Middle frontal gyrus (tissue), 1 donor: ENCODE measurements around the gene DERA.
"Not testable (repeated sequence)": the region's sequence is repeated elsewhere in the genome, so short reads cannot be mapped to it uniquely, and the experiment has no call there.

ENCODE experiments used
- DNase-seq: peaks from one replicate; pipeline ENCODE4 v3.0.0-alpha.2; 2015; ENCODE audit warnings: low spot score; ENCODE audit errors: extremely low spot score

DERA gene

DNA sequence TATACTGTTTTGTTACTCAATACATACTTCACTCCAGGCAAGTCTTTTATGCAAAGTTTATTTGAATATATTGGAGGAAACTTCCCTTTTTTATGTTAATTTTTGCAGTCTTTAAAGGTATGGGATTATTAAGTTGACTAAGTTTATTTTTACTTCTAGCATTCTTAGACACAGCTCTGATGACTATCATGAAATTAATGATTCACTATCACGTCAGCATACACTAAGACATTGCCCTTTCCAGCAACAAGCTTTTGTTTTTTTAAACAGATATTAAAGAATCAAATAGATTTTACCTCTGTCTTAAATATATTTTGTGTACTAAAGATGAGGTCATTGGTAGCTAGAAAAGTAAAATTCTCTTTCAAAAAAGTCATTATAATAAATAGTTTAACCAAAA is 52.1 kb downstream of the DERA start:
- no peak for DNase-seq

DNA sequence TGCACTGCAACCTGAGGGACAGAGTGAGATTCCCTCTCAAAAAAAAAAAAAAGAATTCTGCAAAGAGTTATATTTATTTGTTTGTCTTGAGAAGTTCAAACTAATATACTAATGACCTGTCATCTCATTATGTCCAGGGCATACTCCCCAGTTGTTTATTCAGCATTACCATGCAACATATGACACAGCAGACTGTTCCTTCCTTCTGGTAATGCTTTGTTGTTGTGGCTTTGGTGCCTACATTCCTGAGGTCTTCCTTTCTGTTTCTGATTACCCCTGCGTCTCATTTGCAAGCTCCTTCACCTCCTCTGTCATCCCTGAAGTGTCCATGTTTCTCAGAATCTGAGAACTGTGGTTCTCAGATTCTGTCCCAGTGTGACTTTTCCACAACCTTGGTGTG is 55.3 kb downstream of the DERA start:
- DNase-seq = no peak

DNA sequence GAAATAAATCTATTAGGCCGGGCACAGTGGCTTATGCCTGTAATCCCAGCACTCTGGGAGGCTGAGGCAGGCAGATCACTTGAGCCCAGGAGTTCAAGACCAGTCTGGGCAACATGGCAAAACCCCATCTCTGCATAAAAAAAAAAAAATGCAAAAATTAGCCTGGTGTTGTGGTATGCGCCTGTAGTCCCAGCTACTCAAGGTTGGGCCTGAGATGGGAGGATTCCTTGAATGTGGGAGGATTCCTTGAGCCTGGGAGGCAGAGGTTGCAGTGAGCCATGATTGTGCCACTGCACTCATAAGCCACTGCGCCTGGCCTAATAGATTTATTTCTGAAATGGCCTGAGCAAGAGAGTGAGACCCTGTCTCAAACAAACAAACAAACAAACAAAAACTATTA is 55.9 kb downstream of the DERA start:
- not testable (repeated sequence) for DNase-seq

GRCh38 chr12:15971211-15971610 is 60.1 kb downstream of the DERA start:
- no peak for DNase-seq

DNA sequence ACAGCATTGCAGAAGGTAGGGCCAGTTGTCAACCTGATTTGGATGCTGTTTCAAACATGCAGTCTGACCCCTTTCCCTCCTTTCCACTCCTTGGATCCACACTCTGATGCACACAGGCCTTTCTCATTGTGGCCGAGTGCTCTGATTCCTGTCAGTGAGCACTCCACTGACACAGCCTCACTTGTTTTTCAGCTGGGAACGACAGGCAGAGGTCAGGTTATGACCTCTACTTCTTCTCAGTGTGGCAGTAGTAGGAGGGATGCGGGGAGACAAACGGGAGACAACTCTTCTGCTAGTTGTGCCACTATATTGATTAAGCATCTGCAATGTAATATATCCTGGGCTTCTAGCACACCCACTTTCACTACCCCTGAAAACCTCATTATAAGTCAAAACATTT is 61.8 kb downstream of the DERA start:
- DNase-seq = no peak

DNA sequence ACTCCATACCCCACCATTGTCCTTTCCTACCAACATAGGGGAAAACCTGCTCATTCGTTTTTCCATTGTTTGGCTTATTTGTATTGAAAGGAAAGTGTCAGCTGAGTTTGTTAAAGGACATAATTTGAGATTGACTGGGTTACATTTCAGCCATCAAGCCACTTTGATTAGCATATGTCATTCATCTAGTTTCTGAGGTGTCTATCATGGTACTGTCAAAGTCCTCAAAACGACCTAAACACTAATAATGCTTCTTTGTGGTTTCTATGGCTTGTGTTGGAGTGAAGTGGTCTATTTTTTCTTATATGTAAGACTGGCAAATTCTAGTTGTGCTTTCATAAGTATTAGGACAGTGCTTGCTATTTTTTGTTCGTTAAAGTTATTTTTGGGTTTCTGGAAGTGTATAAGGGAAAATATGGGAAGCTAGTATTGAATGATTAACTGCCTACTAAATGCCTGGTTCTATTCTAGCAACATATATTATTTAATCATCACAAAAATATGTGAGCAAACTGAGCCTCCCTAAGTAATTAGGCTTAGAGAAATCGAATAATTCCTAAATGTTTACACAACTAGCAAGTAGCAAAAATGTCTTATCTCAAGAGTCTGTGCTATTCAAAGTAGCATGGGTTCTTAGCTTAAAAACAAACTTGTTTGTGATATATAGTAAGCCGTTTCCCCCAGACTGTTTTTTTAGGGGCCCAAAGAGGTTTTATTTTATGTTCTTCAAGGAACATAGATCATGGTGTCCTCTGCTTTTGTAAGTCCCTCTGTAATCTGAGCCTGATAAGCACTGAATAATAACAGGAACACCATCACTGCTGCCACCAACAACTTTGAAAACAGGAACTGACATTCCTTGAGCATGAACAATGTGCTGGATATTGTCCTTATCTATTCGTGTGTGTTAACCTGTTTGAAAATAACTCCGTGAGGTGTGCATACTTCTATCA is 67.1 kb downstream of the DERA start:
- DNase-seq = no peak

GRCh38 chr12:15979096-15980092 is 68.3 kb downstream of the DERA start:
- DNase-seq = no peak

- no peak for DNase-seq
These were observed 70.9 kb downstream of the DERA start for GRCh38 chr12:15982071-15982470.

- no peak for DNase-seq
These were observed 71.3 kb downstream of the DERA start for GRCh38 chr12:15982471-15982870.

DNA sequence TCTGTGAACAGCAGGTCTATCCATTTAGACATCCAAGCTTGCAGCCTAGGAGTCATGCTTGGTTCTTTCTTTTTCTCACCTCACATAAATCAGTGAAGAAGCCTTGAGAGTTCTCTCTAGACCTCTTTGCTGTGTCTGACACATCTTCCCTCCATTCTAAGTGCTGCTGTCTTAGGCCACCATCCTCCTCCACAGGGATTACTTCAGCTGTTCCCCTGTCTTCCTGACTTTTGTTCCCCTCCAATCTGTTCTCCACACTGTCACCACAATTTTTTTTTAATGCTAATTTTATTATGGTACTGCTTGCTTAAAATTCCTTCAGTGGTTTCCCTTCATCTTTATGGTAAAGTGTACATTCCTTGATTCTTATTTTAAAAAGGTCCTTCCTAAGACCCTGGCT is 71.8 kb downstream of the DERA start:
- DNase-seq = no peak

GRCh38 chr12:15984097-15984800 is 73.1 kb downstream of the DERA start:
- no peak for DNase-seq

GRCh38 chr12:15984963-15985362 is 73.8 kb downstream of the DERA start:
- no peak for DNase-seq

DNA sequence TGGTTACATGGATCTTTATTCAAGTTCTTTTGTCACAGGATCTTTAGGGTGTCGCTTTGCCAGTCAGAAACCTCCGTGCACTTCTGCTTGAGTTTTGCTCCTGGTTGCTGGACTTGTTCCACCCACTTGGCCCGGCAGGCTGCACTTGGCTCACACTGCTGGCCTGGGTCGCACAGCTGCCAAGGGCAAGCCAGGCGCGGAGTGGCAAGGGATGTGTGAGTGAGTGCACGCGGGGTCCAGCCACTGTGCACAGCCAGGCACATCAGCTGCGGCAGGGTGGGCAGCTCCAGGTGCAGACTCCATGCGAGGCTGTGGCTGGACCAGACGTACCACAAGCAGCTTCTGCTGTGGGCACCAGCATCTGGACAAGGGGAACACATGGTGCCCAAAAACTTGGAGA is 76.6 kb downstream of the DERA start:
- no peak for DNase-seq

DNA sequence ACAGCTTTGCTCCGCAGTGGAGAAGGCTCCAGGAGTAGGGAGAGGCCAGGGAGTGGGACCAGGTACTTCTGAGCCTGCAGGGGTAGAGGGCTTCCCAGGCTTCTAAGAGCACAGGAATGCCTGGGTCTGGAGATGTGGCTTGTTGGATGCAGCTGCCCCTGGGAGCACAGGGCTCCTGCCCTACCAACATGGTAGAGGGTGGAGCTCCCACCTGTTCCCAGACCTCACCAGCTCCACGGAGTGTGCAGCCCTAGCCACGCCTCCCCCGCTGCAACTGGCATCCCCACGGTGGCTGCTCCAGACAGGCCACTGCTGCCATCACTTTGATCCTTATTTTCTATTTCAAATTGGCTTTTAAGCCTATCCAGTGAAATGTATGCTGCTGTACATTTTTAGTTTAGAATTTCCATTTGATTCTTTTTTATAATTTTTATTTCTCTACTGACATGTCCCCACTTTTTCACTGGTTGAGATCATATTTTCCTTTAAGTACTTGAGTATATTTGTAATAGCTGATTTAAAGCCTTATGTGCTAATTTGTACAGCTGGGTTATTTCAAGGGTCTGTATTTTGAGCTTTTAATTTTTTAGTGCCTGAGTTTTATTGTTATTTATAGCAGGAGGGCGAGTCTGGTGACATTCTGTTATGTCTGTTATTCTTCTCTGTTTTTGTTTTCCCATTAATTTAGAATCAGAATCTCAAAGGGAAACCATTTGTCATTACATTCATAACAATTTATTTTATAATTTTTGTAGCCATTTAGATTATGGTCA is 78.0 kb downstream of the DERA start:
- no peak for DNase-seq

- no peak for DNase-seq
These were observed 84.7 kb downstream of the DERA start for GRCh38 chr12:15995801-15996200.

DNA sequence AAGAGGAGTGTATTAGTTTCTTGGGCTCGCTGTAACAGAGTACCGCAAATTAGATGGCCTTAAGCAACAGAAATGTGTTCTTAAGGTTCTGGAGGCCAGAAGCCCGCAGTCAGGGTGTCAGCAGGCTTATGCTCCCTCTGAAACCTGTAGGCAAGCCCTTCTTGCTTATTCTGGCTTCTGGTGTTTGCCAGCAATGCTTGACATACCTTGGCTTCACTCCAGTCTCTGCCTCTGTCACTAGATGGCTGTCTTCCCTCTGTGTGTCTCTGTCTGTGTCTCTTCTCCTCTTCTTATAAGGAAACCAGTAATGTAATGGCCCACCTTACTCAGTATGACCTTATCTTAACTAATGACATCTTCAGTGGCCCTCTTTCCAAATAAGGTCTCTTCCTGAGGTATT is 85.1 kb downstream of the DERA start:
- DNase-seq = no peak

DNA sequence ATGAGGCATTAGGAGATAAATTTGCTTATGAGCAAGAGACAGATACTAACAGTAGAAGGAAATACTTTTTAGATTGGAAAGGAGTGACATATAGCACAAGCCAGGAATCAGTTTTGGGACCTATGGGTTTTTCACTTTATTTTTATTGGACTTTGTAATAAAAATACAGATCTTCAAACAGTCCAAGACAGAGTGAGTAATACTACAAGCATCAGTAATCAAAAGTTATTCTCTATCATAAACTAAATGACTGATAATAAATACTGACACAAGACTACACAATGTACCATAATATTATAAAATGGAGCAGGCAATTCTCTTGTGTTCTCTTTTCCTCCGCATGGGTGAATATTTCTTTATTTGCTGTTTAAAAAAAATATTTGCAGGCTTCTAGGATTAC is 85.8 kb downstream of the DERA start:
- DNase-seq = no peak

DNA sequence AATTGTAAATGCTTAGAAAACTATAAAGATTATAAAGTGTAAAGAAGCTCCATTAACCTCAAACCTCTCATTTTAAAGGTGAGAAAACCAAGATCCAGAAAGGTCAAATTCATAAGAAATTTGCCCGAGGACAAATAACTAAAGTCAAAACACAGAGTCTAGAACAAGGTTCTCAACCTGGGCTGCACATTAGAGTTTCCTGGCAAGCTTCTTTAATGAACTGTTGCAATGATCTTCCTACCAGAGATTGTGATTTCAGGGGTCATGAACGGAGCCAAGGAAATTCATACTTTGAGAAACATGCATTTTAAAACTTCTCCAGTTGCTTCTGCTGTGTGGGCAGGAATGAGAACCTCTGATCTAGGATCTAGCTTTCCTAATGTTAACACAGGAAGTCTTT is 86.8 kb downstream of the DERA start:
- no peak for DNase-seq

- DNase-seq = no peak
These were observed 91.7 kb downstream of the DERA start for GRCh38 chr12:16002880-16003279.

- no peak for DNase-seq
These were observed 92.3 kb downstream of the DERA start for GRCh38 chr12:16003460-16003859.

DNA sequence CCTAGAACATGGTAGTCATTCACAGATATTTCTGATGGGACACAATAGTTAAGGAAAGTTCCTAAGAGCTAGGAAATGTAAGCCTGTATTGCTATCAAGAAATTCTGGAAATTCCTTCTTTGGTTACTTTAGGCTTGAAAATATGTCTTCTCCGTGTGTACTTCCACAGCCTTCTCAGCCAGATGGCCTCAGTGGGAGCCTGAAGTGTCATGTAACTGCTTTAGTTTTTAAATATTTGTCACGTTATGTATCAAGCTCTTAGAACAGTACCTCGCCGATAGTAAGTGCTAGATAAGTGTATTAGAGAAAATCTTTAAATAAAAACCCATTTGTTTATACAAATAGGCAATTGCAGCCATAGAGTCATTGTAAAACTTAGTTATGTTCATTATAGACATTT is 95.6 kb downstream of the DERA start:
- no peak for DNase-seq
